IMR-90 (cell line): ENCODE data around the gene PRKRIP1. TPM values are rescaled to one million over a fixed set of nuclear protein-coding genes. Genes with fewer than 3 reads are reported as not detected.

Experiments
- ATAC-seq: fragments of 200-7000 bp; cut with Tn5 transposase; 2 replicates; pipeline ENCODE4 v1.9.1; 2020; ENCODE audit warnings: low read depth, mild to moderate bottlenecking, moderate library complexity
- BruUV-seq: library from RNA; stranded (reverse); fragments of 400-500 nt; replicated peaks from 2 replicates; lab custom pipeline; 2021; lab: Mats Ljungman, UMichigan
- CTCF ChIA-PET: fragments of 300-600 bp; formaldehyde crosslinking; extraction: SDS; loops from one replicate; lab custom pipeline; 2021; ENCODE audit warnings: antibody characterized with exemption; lab: Yijun Ruan, JAX
- POLR2A ChIA-PET: fragments of 300-600 bp; sonication (Branson Sonifier 250); formaldehyde crosslinking; loops from one replicate; lab custom pipeline; 2022; ENCODE audit warnings: antibody characterized with exemption; ENCODE audit not compliant: unreplicated experiment; lab: Charles Lee
- DNase-seq: peaks from one replicate; pipeline ENCODE4 v3.0.0; 2013
- H2AFZ ChIP-seq: replicated peaks from 2 replicates; pipeline ENCODE3; 2013; ENCODE audit warnings: low read length, mild to moderate bottlenecking; ENCODE audit not compliant: poor library complexity
- H2AK5ac ChIP-seq: 2 replicates; pipeline ENCODE4 v1.6.1; 2013; ENCODE audit warnings: low read depth, low read length, inconsistent platforms
- H2AK9ac ChIP-seq: replicated peaks from 2 replicates; pipeline ENCODE3; 2013; ENCODE audit warnings: mild to moderate bottlenecking, low read depth, low read length, moderate library complexity; ENCODE audit not compliant: poor library complexity
- H2BK120ac ChIP-seq: 2 replicates; pipeline ENCODE4 v1.6.1; 2013; ENCODE audit warnings: low read depth, low read length, inconsistent platforms
- H2BK15ac ChIP-seq: 3 replicates; pipeline ENCODE4 v1.6.1; 2013; ENCODE audit warnings: low read depth, low read length, inconsistent platforms
- H2BK20ac ChIP-seq: 2 replicates; pipeline ENCODE4 v1.6.1; 2013; ENCODE audit warnings: low read depth, mild to moderate bottlenecking, inconsistent platforms, low read length, moderate library complexity
- H2BK5ac ChIP-seq: 2 replicates; pipeline ENCODE4 v1.6.1; 2013; ENCODE audit warnings: mild to moderate bottlenecking, low read depth, low read length, inconsistent platforms; ENCODE audit not compliant: poor library complexity, severe bottlenecking
- H3K14ac ChIP-seq: replicated peaks from 2 replicates; pipeline ENCODE4 v1.6.1; 2013; ENCODE audit warnings: low read depth, low read length, inconsistent platforms
- H3K18ac ChIP-seq: 2 replicates; pipeline ENCODE4 v1.6.1; 2013; ENCODE audit warnings: low read depth, low read length, control low read depth
- H3K23ac ChIP-seq: 2 replicates; pipeline ENCODE4 v1.6.1; 2013; ENCODE audit warnings: low read depth, low read length, inconsistent platforms
- H3K27ac ChIP-seq: 2 replicates; pipeline ENCODE4 v1.5.1; 2013; ENCODE audit warnings: mild to moderate bottlenecking, control low read depth, low read length; ENCODE audit not compliant: insufficient read depth
- H3K27me3 ChIP-seq: 2 replicates; pipeline ENCODE4 v1.6.1; 2013; ENCODE audit warnings: low read length; ENCODE audit not compliant: control insufficient read depth, insufficient read depth
- H3K36me3 ChIP-seq: 2 replicates; pipeline ENCODE4 v1.6.1; 2013; ENCODE audit warnings: low read length, mixed read lengths; ENCODE audit not compliant: control insufficient read depth, insufficient read depth
- H3K4ac ChIP-seq: 2 replicates; pipeline ENCODE4 v1.6.1; 2013; ENCODE audit warnings: low read depth, low read length, inconsistent platforms
- H3K4me1 ChIP-seq: 2 replicates; pipeline ENCODE4 v1.6.1; 2013; ENCODE audit warnings: low read length, mixed read lengths; ENCODE audit not compliant: control insufficient read depth, insufficient read depth
- H3K4me2 ChIP-seq: 2 replicates; pipeline ENCODE4 v1.6.1; 2013; ENCODE audit warnings: low read depth, mild to moderate bottlenecking, control low read depth, low read length, moderate library complexity
- H3K4me3 ChIP-seq: 2 replicates; pipeline ENCODE4 v1.5.1; 2013; ENCODE audit warnings: low read depth, mild to moderate bottlenecking, control low read depth, low read length, moderate library complexity; ENCODE audit not compliant: insufficient read depth
- H3K56ac ChIP-seq: 2 replicates; pipeline ENCODE4 v1.6.1; 2013; ENCODE audit warnings: low read length, inconsistent platforms; ENCODE audit not compliant: insufficient read depth; ENCODE audit errors: extremely low read depth
- H3K79me1 ChIP-seq, 2 experiments: 2 replicates each; pipeline ENCODE4 v1.6.1; 2013; ENCODE audit warnings: low read length in 2 of 2, inconsistent platforms in 1 of 2, low read depth in 1 of 2
- H3K9ac ChIP-seq: 2 replicates; pipeline ENCODE4 v1.6.1; 2013; ENCODE audit warnings: low read depth, low read length, control low read depth
- H3K9me1 ChIP-seq: 2 replicates; pipeline ENCODE4 v1.6.1; 2013; ENCODE audit warnings: low read length, inconsistent platforms; ENCODE audit not compliant: insufficient read depth
- H3K9me3 ChIP-seq: 2 replicates; pipeline ENCODE4 v1.6.1; 2013; ENCODE audit warnings: low read length; ENCODE audit not compliant: control insufficient read depth, insufficient read depth
- H4K20me1 ChIP-seq: 2 replicates; pipeline ENCODE4 v1.6.1; 2013; ENCODE audit warnings: low read length, inconsistent platforms; ENCODE audit not compliant: insufficient read depth
- H4K5ac ChIP-seq: 2 replicates; pipeline ENCODE4 v1.6.1; 2013; ENCODE audit warnings: mild to moderate bottlenecking, low read depth, low read length, control low read depth
- H4K8ac ChIP-seq, 2 experiments: 2 replicates each; pipeline ENCODE4 v1.6.1; 2013; ENCODE audit warnings: low read depth in 2 of 2, low read length in 2 of 2, control low read depth in 1 of 2, inconsistent platforms in 1 of 2
- H4K91ac ChIP-seq: 2 replicates; pipeline ENCODE4 v1.6.1; 2013; ENCODE audit warnings: low read depth, low read length, inconsistent platforms; ENCODE audit not compliant: insufficient read depth
- BHLHE40 ChIP-seq: fragments of 150-350 bp; IDR thresholded peaks from 2 replicates; pipeline ENCODE4 v1.6.1; 2016; ENCODE audit warnings: mild to moderate bottlenecking, low read depth, low read length
- CEBPB ChIP-seq: IDR thresholded peaks from 2 replicates; pipeline ENCODE4 v1.6.1; 2012; ENCODE audit warnings: low read depth, low read length, improper control_type of control experiment
- CHD1 ChIP-seq: IDR thresholded peaks from 2 replicates; pipeline ENCODE4 v1.6.1; 2012; ENCODE audit warnings: low read depth, low read length, improper control_type of control experiment
- CTCF ChIP-seq: conservative IDR thresholded peaks from 2 replicates; pipeline ENCODE4 v1.5.1; 2012; ENCODE audit warnings: mild to moderate bottlenecking, low read depth, low read length, improper control_type of control experiment
- FOS ChIP-seq: fragments of 150-350 bp; IDR thresholded peaks from 2 replicates; pipeline ENCODE4 v1.6.1; 2016; ENCODE audit warnings: low read depth, low read length
- MAFK ChIP-seq: IDR thresholded peaks from 2 replicates; pipeline ENCODE4 v1.6.1; 2012; ENCODE audit warnings: low read depth, low read length, improper control_type of control experiment
- MAZ ChIP-seq: IDR thresholded peaks from 2 replicates; pipeline ENCODE4 v1.6.1; 2012; ENCODE audit warnings: low read depth, mild to moderate bottlenecking, low read length, improper control_type of control experiment, moderate library complexity, borderline replicate concordance
- MXI1 ChIP-seq: IDR thresholded peaks from 2 replicates; pipeline ENCODE4 v1.6.1; 2012; ENCODE audit warnings: low read depth, mild to moderate bottlenecking, low read length, moderate library complexity, borderline replicate concordance
- NFE2L2 ChIP-seq: fragments of 150-350 bp; IDR thresholded peaks from 2 replicates; pipeline ENCODE4 v1.6.1; 2016; ENCODE audit warnings: low read depth, mild to moderate bottlenecking, low read length
- POLR2A ChIP-seq: IDR thresholded peaks from 2 replicates; pipeline ENCODE4 v1.6.1; 2012; ENCODE audit warnings: mild to moderate bottlenecking, low read depth, low read length
- RAD21 ChIP-seq: IDR thresholded peaks from 2 replicates; pipeline ENCODE4 v1.6.1; 2012; ENCODE audit warnings: low read length, improper control_type of control experiment
- RCOR1 ChIP-seq: IDR thresholded peaks from 2 replicates; pipeline ENCODE4 v1.6.1; 2012; ENCODE audit warnings: mild to moderate bottlenecking, low read length, improper control_type of control experiment; ENCODE audit not compliant: insufficient replicate concordance
- RFX5 ChIP-seq: IDR thresholded peaks from 2 replicates; pipeline ENCODE4 v1.8.0; 2012; ENCODE audit warnings: low read depth, mild to moderate bottlenecking, low read length, moderate library complexity
- SMC3 ChIP-seq: fragments of 150-350 bp; IDR thresholded peaks from 2 replicates; pipeline ENCODE4 v1.6.1; 2016; ENCODE audit warnings: low read depth, mild to moderate bottlenecking, antibody characterized with exemption, low read length, moderate library complexity
- WGBS, 2 experiments: methylation state at CpG; one replicate each; pipeline versions ENCODE4 v1.1.5 to v1.1.7; 2013; ENCODE audit warnings: missing lambda C conversion rate in 2 of 2; ENCODE audit not compliant: insufficient read length in 1 of 2; ENCODE audit errors: extremely low coverage in 2 of 2; 5-methylcytosine and 5-hydroxymethylcytosine counted together
- dilution Hi-C: fragments of 300-500 bp; cut with HindIII; formaldehyde crosslinking; loops from one replicate; pipeline ENCODE4 v1.14.3; 2018; ENCODE audit warnings: low sequenced_read_pairs; ENCODE audit not compliant: unreplicated experiment
- in situ Hi-C: fragments of 300-500 bp; cut with MboI; formaldehyde crosslinking; loops from 3 replicates; pipeline ENCODE4 v1.14.3; 2019; ENCODE audit warnings: low sequenced_read_pairs, inconsistent platforms, mixed read lengths
- intact Hi-C: fragments of 100-400 bp; cut with micrococcal nuclease; formaldehyde crosslinking; loops from 2 replicates; pipeline ENCODE4 v1.10.0; 2022
- polyA plus RNA-seq, 3 experiments: library from polyadenylated mRNA; depleted of rRNA; stranded (reverse); fragments of >200 nt; gene quantifications; 2 replicates each; pipeline ENCODE4 v1.2.3, GENCODE V29; 2012; ENCODE audit warnings: low replicate concordance in 1 of 3
- total RNA-seq: library from RNA; depleted of rRNA; stranded (reverse); fragments of >200 nt; gene quantifications from 2 replicates; pipeline ENCODE4 v1.2.3, GENCODE V29; 2012
- TF ChIP-seq, protein P1 (sequence below): fragments of 150-350 bp; IDR thresholded peaks from 2 replicates; pipeline ENCODE4 v1.6.1; 2016; ENCODE audit warnings: low read depth, mild to moderate bottlenecking, low read length, moderate library complexity, borderline replicate concordance
- TF ChIP-seq, protein P2 (sequence below): fragments of 150-350 bp; IDR thresholded peaks from 2 replicates; pipeline ENCODE4 v1.6.1; 2017; ENCODE audit warnings: mild to moderate bottlenecking, antibody characterized with exemption, low read length, low read depth

PRKRIP1 gene
- total and polyA plus RNA-seq, 2 of the 4 experiments (the other 2 are of a cell fraction): 6.5 to 21.6 TPM

DNA sequence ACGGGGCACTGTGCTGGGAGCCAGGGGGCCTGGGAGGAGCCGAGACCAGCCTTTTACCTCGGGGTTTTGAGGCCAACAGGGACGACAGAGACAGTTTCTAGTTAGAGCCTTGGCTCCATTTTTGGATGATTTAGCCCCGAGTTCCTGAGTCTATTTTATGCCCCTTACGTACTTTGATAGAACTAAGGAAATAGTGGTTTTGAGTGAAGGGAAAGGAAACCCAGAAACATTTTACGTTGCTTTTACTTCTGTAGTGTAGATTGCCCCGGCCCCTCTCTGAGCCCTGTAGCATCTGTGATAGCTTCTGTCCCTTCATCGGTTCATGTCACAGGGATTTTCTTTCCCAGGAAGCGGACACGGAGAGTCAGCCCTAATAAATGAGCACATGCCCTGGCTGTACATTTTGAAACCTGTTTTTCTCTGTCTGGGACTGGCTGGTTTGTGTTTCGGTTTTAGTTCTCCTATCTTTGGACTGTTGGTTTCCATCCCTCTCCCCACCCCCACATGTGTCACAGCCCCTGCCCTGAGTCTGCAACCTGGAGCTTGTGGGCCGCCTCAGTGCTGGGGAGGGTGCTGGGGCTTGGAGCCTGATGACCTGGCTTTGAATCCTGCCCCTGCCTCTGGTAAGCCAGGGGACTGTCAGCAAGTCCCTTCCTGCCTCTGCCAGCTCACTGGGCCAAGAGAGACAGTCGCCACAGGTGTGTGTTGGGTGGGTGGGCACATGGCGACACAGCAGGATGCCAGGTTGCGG is 30.3 kb downstream of the PRKRIP1 start:
- no peak overlapping the region for H3K4me2 ChIP-seq
- H2BK5ac ChIP-seq: no peak overlapping the region
- H3K4ac ChIP-seq: no peak overlapping the region
- no peaks in the 10 kb centered on the region for H3K9me3 ChIP-seq
- H3K4me3 ChIP-seq: no peak overlapping the region
- in situ Hi-C loops: no loop called here
- dilution Hi-C loops: no loop called here
- TF ChIP-seq BHLHE40: no peak
- TF ChIP-seq MAZ: no peak
- no peak for TF ChIP-seq MXI1
- no peak for TF ChIP-seq SMC3
- no peak for TF ChIP-seq MAFK
- no peak for TF ChIP-seq CEBPB
- no peak for TF ChIP-seq RFX5
- TF ChIP-seq, protein P1, sequence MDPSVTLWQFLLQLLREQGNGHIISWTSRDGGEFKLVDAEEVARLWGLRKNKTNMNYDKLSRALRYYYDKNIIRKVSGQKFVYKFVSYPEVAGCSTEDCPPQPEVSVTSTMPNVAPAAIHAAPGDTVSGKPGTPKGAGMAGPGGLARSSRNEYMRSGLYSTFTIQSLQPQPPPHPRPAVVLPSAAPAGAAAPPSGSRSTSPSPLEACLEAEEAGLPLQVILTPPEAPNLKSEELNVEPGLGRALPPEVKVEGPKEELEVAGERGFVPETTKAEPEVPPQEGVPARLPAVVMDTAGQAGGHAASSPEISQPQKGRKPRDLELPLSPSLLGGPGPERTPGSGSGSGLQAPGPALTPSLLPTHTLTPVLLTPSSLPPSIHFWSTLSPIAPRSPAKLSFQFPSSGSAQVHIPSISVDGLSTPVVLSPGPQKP: no peak
- TF ChIP-seq CHD1: no peak
- TF ChIP-seq RCOR1: no peak
- no peak for TF ChIP-seq FOS
- TF ChIP-seq, protein P2, sequence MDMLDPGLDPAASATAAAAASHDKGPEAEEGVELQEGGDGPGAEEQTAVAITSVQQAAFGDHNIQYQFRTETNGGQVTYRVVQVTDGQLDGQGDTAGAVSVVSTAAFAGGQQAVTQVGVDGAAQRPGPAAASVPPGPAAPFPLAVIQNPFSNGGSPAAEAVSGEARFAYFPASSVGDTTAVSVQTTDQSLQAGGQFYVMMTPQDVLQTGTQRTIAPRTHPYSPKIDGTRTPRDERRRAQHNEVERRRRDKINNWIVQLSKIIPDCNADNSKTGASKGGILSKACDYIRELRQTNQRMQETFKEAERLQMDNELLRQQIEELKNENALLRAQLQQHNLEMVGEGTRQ: no peak
- no peak for TF ChIP-seq CTCF
- no peak for TF ChIP-seq RAD21
- no peak for TF ChIP-seq POLR2A
- TF ChIP-seq NFE2L2: no peak
- H3K27me3 ChIP-seq: no peaks in the 10 kb centered on the region
- H3K23ac ChIP-seq: no peak overlapping the region
- 97% methylated on average over 5 of the region's 16 CpGs; no CpG with 5 or more reads in 1 of the 2 experiments for WGBS, 2 experiments
- no peak overlapping the region for H3K14ac ChIP-seq
- H2AFZ ChIP-seq: no peak overlapping the region
- H4K91ac ChIP-seq: no peak overlapping the region
- H3K9me1 ChIP-seq: no peaks in the 10 kb centered on the region
- H3K9ac ChIP-seq: no peak overlapping the region
- H4K5ac ChIP-seq: no peak overlapping the region
- H4K20me1 ChIP-seq: no peaks in the 10 kb centered on the region; the same call in 1 of the 2 replicates
- H4K8ac ChIP-seq: no peak overlapping the region
- H3K4me1 ChIP-seq: no peaks in the 10 kb centered on the region
- ATAC-seq (no peak), DNase-seq (no peak)
- CTCF ChIA-PET: no interaction called here
- BruUV-seq: no TSS peak
- peaks cover 6 to 8% of the 10 kb centered on the region in 2 experiments; a peak in 2 of 4 replicates for H3K79me1 ChIP-seq
- no peak overlapping the region for H3K18ac ChIP-seq
- H3K36me3 ChIP-seq: peaks cover 34% of the 10 kb centered on the region
- H2BK20ac ChIP-seq: no peak overlapping the region
- H3K56ac ChIP-seq: no peak overlapping the region
- H2BK120ac ChIP-seq: no peak overlapping the region
- no peak overlapping the region for H2BK15ac ChIP-seq
- no peak overlapping the region for H3K27ac ChIP-seq
- POLR2A ChIA-PET: no interaction called here
- no peak overlapping the region for H2AK9ac ChIP-seq
- intact Hi-C loops: no loop called here
- no peak overlapping the region for H2AK5ac ChIP-seq
